H1 (cell line): ENCODE measurements around the gene CABLES2. TPM values are rescaled to one million over a fixed set of nuclear protein-coding genes. Genes with fewer than 3 reads are reported as not detected.

ENCODE experiments used
- GTF2F1 ChIP-seq: IDR thresholded peaks from 2 replicates; pipeline ENCODE4 v1.6.1; 2012; ENCODE audit warnings: low read depth, low read length, improper control_type of control experiment, borderline replicate concordance
- KDM4A ChIP-seq: IDR thresholded peaks from one replicate; pipeline ENCODE4 v1.7.1; 2012; ENCODE audit warnings: low read depth, mild to moderate bottlenecking, moderate library complexity, low read length, inconsistent platforms; ENCODE audit not compliant: severe bottlenecking
- RBBP5 ChIP-seq: IDR thresholded peaks from 2 replicates; pipeline ENCODE4 v1.7.1; 2012; ENCODE audit warnings: low read depth, mild to moderate bottlenecking, inconsistent platforms, low read length, moderate library complexity, borderline replicate concordance
- YY1 ChIP-seq: IDR thresholded peaks from 2 replicates; pipeline ENCODE4 v1.6.1; 2011; ENCODE audit warnings: low read depth, mild to moderate bottlenecking, low read length
- polyA plus RNA-seq, 7 experiments: library from polyadenylated mRNA; depleted of rRNA in 3 of 7; stranded (reverse) in 5 of 7; unstranded in 2 of 7; fragments of >200 nt in 5 of 7; fragments of 200-250 nt in 2 of 7; gene quantifications; 1 replicate in 5 of 7; 2 replicates in 1 of 7; 4 replicates in 1 of 7; pipeline versions ENCODE4 v1.2.1 to v1.2.3, GENCODE V29; 2011 to 2013; ENCODE audit warnings: missing spikeins in 2 of 7, mixed read lengths in 2 of 7
- total RNA-seq: library from RNA; stranded (reverse); fragmentation: NEBNext Ultra II Directional; extraction: Animal tissue kit (Norgen Biotek cat#: 25700); gene quantifications from 2 replicates; pipeline ENCODE4 v1.2.1, GENCODE V29; 2021

CABLES2 gene
- total and polyA plus RNA-seq, 2 of the 8 experiments (the other 6 are each of a cell fraction or from before 2014, with no cell fraction given): 8.0 to 8.8 TPM

DNA sequence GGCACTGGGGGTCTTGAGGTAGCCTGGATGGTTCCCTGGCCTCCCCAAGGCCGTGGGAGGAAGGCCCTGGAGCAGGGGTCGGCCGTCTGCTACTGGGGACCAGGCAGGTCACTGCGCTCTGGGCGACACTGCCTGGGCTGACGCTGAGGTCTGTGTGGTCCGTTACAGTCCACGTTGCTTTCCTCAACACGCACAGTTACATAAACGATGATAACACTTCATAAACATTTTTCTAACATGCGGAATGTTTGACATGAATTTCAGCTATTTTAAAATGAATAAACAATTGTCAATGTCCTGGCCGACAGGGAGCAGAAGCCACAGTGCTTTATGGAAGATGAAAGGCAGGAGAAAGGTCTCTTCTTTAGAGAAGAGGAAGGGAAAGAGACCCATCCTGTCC lies 30.4 kb upstream of the CABLES2 start (continued):
- no peak for TF ChIP-seq KDM4A
- no peak for TF ChIP-seq YY1
- TF ChIP-seq GTF2F1: no peak
- no peak for TF ChIP-seq RBBP5
